ENCODE data around the gene CCDC50. TPM values are rescaled to one million over a fixed set of nuclear protein-coding genes. Genes with fewer than 3 reads are reported as not detected.

CCDC50 gene
- total RNA-seq, 4 donors from 2014 or later = 137 to 221 (median 160) TPM

DNA sequence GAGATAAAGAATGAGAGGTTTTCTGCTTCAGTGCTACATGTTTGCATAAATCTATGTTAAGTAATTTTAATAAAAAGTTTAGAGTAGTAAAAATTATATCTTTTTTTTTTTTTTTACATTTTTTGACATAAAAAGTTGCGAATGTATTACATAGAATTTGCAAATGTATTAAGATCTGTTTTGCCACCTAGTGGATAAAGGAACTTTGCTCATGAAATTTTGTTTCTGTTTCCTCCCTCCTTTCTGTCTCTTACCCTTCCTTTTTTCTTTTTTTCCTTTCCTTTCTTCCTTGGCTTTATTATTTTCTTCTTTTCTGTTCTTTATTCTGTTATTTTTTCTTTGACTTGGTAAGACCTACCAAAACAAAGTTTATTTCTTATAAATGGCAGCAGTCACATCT is 59.6 kb downstream of the CCDC50 start:
- TF ChIP-seq, protein P1, sequence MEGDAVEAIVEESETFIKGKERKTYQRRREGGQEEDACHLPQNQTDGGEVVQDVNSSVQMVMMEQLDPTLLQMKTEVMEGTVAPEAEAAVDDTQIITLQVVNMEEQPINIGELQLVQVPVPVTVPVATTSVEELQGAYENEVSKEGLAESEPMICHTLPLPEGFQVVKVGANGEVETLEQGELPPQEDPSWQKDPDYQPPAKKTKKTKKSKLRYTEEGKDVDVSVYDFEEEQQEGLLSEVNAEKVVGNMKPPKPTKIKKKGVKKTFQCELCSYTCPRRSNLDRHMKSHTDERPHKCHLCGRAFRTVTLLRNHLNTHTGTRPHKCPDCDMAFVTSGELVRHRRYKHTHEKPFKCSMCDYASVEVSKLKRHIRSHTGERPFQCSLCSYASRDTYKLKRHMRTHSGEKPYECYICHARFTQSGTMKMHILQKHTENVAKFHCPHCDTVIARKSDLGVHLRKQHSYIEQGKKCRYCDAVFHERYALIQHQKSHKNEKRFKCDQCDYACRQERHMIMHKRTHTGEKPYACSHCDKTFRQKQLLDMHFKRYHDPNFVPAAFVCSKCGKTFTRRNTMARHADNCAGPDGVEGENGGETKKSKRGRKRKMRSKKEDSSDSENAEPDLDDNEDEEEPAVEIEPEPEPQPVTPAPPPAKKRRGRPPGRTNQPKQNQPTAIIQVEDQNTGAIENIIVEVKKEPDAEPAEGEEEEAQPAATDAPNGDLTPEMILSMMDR (IDR thresholded peaks at IDR 0.05; ENCODE audit: low read depth) = no peak

DNA sequence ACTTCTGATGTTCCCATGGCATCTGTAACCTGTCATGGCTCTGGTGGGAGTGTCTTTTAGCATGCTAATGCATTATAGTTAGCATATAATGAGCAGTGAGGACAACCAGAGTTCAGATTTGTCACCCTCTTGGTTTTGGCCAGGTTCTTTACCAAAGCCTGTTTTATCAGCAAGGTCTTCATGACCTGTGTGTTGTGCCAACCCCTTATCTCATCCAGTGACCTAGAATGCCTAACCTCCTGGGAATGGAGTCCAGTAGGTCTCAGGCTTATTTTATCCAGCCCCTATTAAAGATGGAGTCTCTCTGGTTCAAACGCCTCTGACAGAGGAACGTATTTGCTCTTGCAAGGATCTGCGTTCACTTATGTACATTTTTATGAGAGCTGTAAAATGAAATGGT is 61.4 kb downstream of the CCDC50 start:
- TF ChIP-seq, protein P1 (IDR thresholded peaks at IDR 0.05; ENCODE audit: low read depth) = no peak

DNA sequence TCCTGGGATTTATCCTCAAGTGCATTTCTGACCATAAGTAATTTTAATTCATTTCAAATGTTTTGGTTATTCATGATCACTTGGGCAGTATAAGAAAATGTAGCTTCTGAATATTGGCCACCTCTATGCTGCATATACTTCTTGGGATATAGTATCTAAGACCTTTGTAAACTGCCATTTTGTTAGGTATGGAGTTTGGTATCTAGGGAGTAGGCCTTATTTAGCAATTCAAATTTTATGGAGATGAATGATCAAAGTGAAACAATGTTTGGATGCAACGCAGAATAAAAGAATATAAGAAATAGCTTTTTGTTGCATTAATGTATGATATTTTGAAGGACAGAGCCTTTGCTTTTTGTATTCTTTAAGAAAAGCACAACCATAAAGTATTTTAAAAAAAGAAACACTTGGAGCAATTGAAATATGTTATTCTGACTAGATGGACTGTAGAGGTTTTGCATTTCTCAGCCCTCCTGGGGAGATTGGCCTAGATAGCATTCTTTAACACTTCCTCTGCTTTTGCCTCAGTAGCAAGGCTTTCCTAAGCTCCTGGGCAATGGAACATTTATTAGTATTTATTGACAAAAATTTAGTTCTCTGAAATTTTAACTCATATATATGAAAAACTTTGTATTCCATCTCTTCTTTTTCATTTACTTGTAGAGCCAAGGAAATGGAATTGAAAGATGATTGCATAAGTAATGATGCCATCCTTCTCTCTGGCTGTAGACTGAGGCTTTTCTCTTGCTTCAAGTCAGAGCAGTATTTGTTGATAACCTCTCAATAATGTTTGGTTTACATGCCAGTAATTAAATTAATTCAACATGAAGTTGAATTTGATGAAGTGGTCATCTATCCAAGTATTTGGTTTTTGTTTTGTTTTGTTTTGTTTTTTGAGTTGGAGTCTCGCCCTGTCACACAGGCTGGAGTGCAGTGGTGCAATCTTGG is 62.9 kb downstream of the CCDC50 start:
- TF ChIP-seq, protein P1 (IDR thresholded peaks at IDR 0.05; ENCODE audit: low read depth) = no peak

DNA sequence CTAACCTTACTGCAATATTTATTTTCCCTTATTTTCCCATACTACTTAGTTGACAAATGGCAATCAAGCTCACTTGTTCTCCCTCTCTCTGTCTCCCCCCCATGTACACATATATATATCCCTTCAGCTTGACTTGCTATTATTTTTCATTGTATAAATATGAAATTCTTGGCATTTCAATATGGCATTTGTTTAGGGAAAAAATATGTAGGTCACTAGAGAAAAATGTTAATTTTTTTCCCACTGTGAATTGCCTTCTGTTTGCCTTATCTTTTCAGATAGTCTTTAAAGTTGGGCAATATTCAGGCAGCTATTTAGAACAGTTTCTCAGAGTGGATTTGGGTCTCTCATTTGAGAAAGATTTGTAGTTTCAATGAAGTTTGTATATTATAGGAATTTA is 64.0 kb downstream of the CCDC50 start:
- TF ChIP-seq, protein P1 (IDR thresholded peaks at IDR 0.05; ENCODE audit: low read depth) = no peak

DNA sequence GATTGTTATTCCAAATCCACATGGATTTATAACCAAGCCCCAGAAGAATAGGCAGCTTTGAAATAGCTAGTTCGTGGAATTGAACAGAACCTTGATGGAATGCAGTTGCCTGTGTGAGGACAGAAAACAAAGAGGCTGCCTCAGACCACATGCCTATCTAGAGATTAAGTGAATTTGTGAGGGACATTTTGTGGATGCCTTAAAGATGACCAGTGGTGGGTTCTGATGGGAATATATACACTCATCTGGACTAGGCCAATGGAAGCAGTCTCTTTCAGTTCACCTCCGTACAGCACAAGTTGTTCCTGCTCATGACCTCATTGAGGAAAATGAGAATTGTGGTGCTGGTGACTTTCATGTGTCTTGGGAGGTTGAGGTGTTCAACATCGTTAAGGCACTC is 68.6 kb downstream of the CCDC50 start:
- TF ChIP-seq, protein P1 (IDR thresholded peaks at IDR 0.05; ENCODE audit: low read depth) = no peak

DNA sequence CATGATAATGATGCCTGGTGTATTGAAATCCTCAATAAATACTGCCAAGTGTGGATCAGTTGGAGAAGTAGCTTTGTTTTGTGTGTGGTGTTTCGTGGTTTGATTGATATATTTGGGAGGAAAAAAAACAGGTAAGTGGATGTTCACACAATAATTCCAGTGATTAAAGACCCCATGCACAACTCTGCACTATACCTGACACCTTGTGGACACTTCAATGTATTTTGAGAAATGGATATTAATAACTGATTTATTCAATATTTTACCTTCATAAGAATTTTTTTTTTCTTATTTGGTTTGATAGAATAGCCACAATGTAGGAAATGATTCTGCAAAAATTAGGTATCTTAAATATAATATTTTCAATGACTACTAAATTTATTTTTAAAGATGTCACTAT is 69.4 kb downstream of the CCDC50 start:
- TF ChIP-seq, protein P1 (IDR thresholded peaks at IDR 0.05; ENCODE audit: low read depth) = no peak

DNA sequence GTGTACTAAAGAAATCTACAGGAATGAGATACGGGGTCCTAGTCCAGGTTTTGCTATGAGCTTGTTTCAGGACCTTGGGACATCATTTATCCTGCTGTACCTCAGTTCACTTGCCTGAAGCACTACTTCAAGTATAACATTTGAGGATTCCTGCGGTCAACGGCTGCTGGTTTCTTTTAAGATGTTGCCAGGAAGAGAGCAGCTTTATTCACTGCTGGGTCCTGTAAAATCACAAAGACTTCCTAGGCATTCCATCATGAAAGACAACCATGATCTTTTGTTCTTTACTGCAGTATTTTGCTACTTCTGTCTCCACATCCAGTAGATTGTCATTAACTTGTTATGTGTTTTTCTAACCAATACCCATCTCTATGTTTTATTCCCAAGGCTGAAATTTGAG is 70.7 kb downstream of the CCDC50 start:
- TF ChIP-seq, protein P1 (IDR thresholded peaks at IDR 0.05; ENCODE audit: low read depth) = no peak

All from subcutaneous adipose tissue (tissue), 4 donors.